C4-2B (cell line): Measurements from ENCODE around the gene IGLL1.

Experiments
- CTCF ChIP-seq: fragments of 450-650 bp; conservative IDR thresholded peaks from 2 replicates; pipeline ENCODE4 v1.5.1; 2017; ENCODE audit warnings: mild to moderate bottlenecking
- ZFX ChIP-seq: fragments of 450-650 bp; IDR thresholded peaks from 2 replicates; pipeline ENCODE4 v1.6.1; 2017

GRCh38 chr22:23575601-23576000 is 4.5 kb downstream of the IGLL1 start:
- no peak for TF ChIP-seq ZFX
- TF ChIP-seq CTCF = no peak
